T-helper 1 cell treated with Interleukin-12 subunit alpha and Interleukin-12 subunit beta and Interleukin-4 antibody, amounts not matched to agents 30 μg/mL and 1 μg/mL, for 36 hours (primary cell): ENCODE data around the gene TMEM30B.

Experiments
- H3K27ac Mint-ChIP-seq: one replicate; pipeline ENCODE4 v1.8.0; 2021; ENCODE audit warnings: mild to moderate bottlenecking, mixed read lengths
- H3K27me3 Mint-ChIP-seq: one replicate; pipeline ENCODE4 v1.8.0; 2021; ENCODE audit warnings: low read depth, mixed read lengths
- H3K36me3 Mint-ChIP-seq: one replicate; pipeline ENCODE4 v1.8.0; 2021; ENCODE audit warnings: low read depth, mixed read lengths
- H3K4me1 Mint-ChIP-seq: one replicate; pipeline ENCODE4 v1.8.0; 2021; ENCODE audit warnings: low read depth, mixed read lengths
- H3K4me3 Mint-ChIP-seq: one replicate; pipeline ENCODE4 v1.8.0; 2021; ENCODE audit warnings: mild to moderate bottlenecking, moderate library complexity, mixed read lengths
- H3K9me3 Mint-ChIP-seq: one replicate; pipeline ENCODE4 v1.8.0; 2021; ENCODE audit warnings: mixed read lengths

Gene TMEM30B

DNA sequence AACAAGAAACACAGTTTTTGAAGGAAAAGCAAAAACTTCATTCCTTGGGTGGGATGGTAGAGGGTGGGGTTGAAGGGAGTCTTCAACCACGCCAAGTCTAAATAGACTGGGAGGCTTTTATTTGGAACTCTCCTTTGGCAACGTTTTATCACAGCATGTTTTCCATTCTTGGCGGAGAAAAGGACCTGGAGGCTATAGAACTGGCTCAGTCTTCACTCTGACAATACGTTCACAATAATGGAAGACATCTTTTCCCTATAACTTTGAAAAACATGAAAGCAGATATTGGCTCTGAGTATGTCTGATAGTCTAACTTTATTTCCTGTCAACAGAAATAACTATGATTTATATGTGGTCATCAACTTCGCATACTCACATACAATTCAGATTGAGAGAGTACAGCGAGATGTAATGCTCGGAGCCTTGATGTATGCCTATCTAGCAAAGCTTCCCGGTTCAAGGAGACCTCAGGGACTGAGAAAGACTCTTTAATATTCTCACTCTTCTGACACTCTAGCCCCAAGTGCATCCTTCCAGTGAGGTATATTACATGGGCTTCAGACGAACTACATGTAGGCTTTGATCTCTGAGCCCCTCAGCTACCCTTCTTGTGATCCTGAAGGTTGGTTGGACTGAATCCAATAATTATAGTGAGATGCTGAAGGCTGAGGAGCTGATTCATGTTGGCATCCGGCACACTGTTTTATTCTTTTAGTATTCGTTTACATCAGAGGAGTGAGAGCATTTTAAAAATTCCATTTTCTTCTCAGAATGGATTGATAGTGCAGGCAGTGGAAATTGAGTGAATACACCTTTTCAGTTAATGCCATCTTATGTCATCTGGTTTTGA, 14.0 kb downstream of the TMEM30B start:
- H3K4me3 Mint-ChIP-seq, result no peak overlapping the region
- H3K27ac Mint-ChIP-seq, result no peak overlapping the region
- no peaks in the 10 kb centered on the region for H3K36me3 Mint-ChIP-seq
- H3K9me3 Mint-ChIP-seq, result no peaks in the 10 kb centered on the region
- peaks cover 64% of the 10 kb centered on the region for H3K27me3 Mint-ChIP-seq
- H3K4me1 Mint-ChIP-seq, result peaks cover 7% of the 10 kb centered on the region

DNA sequence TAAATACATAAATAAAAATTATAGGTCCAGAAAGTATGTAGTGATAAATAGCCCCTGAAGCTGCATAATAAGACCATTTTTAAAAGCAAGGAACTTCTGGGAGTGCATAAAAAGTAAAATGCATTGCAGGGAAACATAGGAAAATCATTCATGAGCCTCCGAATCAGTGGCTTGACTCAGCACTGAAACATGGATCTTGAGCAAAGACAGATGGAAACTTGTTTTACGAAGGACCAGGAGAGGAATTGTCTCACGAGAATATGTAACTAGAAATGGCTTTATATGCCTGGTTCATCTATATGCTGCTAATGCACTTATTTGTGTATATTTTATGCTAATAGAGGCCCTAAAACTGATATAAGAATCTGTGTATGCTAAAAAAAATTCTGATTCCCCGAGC, 14.7 kb downstream of the TMEM30B start:
- no peaks in the 10 kb centered on the region for H3K36me3 Mint-ChIP-seq
- H3K4me1 Mint-ChIP-seq, result peaks cover 7% of the 10 kb centered on the region
- H3K9me3 Mint-ChIP-seq, result no peaks in the 10 kb centered on the region
- H3K27me3 Mint-ChIP-seq, result peaks cover 65% of the 10 kb centered on the region
- H3K4me3 Mint-ChIP-seq, result no peak overlapping the region
- H3K27ac Mint-ChIP-seq, result no peak overlapping the region

DNA sequence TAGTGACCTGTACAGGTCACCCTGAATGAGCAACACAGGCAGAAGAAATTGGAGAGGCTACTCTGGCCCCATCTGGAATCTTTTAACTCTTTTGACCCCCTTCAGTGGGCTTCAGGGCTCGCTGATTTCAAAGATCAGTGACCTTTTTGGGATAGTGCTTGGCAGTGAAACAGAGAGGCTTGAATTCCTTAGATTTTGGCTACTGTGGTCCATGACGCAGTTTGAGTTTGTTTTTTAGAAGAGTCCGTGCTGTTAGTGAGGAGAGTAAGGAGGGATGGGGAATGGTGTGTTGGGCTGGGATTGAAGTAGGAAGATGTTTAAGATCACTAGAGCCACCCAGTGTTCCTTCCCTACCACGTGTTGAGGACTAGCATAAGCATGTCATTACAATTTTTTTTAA, 16.5 kb downstream of the TMEM30B start:
- Mint-ChIP-seq H3K4me1 (peaks cover 2% of the 10 kb centered on the region), H3K9me3 (no peaks in the 10 kb centered on the region), H3K36me3 (no peaks in the 10 kb centered on the region), H3K27me3 (peaks cover 63% of the 10 kb centered on the region), H3K4me3 (no peak overlapping the region), H3K27ac (no peak overlapping the region)

DNA sequence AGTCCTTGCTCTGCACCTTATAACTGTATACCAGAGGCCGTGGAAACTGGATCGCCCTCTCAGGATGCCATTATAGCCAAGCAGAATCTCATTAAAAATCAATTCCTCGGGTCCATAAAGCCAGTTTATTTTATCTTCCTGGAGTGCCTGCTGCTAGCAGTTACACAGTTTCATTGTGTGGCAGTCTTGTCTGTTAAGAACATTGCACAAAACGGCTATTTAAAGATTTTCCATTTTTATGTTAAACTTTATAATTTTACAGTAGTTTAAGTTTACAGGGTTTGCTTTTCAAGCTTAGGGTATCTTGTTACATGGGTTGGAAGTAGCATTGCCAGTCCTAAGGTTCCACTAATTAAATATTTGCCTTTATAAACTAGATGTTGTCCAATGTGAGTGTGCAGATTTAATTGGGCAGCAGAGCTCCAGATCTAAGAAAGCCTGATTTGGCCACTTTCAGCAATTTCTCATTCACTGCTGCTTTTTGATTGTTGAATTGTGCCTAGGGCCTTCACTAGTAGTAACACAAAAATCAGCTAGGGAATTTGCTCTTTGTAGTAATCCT, 17.0 kb downstream of the TMEM30B start:
- Mint-ChIP-seq H3K27me3 (peaks cover 64% of the 10 kb centered on the region), H3K4me1 (no peaks in the 10 kb centered on the region), H3K36me3 (no peaks in the 10 kb centered on the region), H3K27ac (no peak overlapping the region), H3K4me3 (no peak overlapping the region), H3K9me3 (no peaks in the 10 kb centered on the region)

DNA sequence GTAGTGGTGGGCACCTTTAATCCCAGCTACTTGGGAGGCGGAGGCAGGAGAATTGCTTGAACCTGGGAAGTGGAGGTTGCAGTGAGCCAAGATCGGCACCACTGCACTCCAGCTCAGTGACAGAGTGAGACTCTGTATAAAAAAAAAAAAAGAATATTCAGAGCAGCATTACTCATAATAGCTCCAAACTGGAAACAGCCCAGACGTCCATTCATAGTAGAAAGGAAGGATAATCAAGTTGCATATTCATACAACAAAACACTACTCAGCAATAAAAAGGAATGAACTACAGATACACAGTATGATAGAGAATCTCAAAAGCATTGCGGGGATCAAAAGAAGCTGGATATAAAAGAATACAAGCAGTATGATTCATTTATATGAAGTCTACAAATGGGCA, 19.1 kb downstream of the TMEM30B start:
- H3K36me3 Mint-ChIP-seq, result no peaks in the 10 kb centered on the region
- no peak overlapping the region for H3K4me3 Mint-ChIP-seq
- no peaks in the 10 kb centered on the region for H3K9me3 Mint-ChIP-seq
- no peaks in the 10 kb centered on the region for H3K4me1 Mint-ChIP-seq
- peaks cover 65% of the 10 kb centered on the region for H3K27me3 Mint-ChIP-seq
- no peak overlapping the region for H3K27ac Mint-ChIP-seq

DNA sequence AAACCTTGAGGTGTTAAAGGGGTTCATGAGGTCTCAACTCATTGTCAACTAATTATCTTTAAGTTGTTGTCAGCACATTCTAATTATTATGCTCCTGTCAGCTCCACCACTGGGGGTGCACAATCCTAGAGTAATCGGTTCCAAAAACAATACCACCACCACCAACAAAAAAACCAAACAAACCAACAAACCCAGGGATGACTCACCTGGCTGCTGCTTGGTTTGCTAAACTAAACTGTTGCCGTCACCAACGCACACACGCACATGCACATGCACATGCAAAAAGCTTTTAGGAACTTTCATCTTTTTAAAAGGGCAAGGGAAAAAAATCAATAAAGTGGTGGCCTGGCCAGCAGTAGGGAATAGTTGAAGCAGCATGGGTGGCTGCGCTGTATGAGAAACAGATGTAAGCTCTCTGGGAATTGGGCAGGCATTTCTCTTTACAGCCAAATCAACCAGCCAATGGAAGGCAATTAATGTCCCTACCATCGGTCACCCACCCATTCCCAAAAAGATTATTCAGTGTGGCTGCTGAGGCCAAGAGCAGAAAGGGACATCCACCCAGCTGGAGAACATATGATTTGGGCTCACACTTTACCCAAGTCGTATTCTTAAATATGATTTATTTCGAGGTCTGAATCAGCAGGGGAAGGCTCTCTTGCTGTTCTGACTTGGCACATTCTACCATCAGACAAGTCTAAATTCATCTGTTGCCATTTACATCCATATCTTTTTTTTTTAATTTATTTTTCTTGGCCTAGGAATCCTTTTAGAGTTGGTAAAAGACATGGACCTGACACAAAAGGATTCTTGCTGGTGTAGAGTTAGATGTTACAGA, 20.0 kb downstream of the TMEM30B start:
- Mint-ChIP-seq H3K4me1 (no peaks in the 10 kb centered on the region), H3K36me3 (no peaks in the 10 kb centered on the region), H3K27ac (no peak overlapping the region), H3K4me3 (no peak overlapping the region), H3K9me3 (no peaks in the 10 kb centered on the region), H3K27me3 (peaks cover 67% of the 10 kb centered on the region)

DNA sequence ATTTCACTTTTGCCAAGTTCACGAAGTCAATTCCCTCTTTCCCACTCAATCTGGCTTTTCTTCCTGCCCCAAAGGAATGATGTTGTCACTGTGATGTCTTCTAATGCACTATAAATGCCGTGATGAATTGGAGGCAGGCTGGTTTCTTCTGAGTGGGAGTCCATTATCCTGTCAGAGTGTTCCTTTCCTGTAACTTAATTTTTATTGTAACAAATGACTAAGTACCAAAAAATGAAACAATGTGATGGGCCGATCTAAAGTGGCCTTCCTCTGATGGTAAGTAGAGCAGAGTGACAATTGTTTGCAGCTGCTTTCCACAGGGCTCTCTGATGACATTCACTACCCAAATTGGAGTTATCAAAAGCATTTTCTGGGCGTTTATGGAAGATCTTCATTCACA, 22.2 kb downstream of the TMEM30B start:
- H3K4me3 Mint-ChIP-seq, result no peak overlapping the region
- H3K27ac Mint-ChIP-seq, result no peak overlapping the region
- no peaks in the 10 kb centered on the region for H3K9me3 Mint-ChIP-seq
- peaks cover 54% of the 10 kb centered on the region for H3K27me3 Mint-ChIP-seq
- no peaks in the 10 kb centered on the region for H3K36me3 Mint-ChIP-seq
- H3K4me1 Mint-ChIP-seq, result no peaks in the 10 kb centered on the region

DNA sequence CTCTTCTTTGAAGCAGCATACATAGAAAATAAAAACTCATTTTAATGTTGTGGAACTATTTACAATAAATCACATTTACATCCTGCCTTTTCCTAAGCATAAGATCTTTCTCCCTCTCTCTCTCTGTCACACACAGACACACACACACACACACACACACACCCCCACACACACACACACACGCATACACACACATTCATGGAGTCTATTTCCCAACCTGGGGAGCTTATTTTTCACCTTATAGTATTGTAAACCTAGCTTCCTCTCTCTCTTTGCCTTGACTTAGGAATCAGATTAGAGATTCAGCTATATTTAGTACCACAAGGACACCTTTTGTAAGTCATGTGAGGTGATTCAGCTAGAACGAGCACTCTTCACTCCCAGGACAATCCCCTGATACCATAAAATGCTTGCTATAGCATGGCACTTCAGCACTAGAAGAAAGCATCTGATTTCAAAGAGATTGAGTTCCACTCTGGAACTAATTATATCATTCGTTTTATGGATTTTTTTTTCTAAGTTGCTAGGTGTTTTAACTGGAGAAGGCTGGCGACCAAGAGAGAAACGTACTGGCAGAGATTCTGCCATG, 23.6 kb downstream of the TMEM30B start:
- H3K4me3 Mint-ChIP-seq, result no peak overlapping the region
- peaks cover 3% of the 10 kb centered on the region for H3K4me1 Mint-ChIP-seq
- H3K36me3 Mint-ChIP-seq, result no peaks in the 10 kb centered on the region
- H3K27ac Mint-ChIP-seq, result no peak overlapping the region
- H3K27me3 Mint-ChIP-seq, result peaks cover 48% of the 10 kb centered on the region
- no peaks in the 10 kb centered on the region for H3K9me3 Mint-ChIP-seq

DNA sequence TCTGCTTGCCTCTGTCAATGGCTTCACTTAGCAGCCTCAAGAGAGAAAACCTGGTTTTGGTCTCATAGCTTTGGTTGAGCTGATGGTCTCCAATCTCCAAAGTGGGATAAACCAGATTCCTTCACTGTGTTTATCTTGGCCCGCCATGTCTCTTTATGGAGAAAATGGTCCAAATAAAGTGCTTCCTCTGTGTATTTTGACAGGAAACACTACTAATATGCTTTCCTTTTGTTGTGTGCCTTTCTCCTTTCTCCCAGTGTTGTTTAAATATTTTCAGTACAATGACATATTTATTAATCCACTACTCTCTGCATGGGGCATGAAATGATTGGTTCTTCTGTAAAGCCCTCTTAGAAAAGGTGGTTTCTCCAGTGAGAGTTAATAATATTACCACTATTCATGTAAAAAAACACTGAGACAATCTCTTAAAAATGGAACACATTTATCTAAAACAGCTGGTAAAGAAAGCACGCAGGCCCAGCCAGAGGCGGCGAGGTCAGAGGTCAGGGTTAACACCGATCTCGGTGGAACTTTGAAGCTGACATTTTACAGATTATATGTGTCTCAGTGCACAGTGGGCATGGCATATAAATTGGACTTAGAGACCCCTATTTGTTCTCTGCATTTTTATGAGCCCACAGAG, 24.2 kb downstream of the TMEM30B start:
- H3K27me3 Mint-ChIP-seq, result peaks cover 44% of the 10 kb centered on the region
- H3K36me3 Mint-ChIP-seq, result no peaks in the 10 kb centered on the region

DNA sequence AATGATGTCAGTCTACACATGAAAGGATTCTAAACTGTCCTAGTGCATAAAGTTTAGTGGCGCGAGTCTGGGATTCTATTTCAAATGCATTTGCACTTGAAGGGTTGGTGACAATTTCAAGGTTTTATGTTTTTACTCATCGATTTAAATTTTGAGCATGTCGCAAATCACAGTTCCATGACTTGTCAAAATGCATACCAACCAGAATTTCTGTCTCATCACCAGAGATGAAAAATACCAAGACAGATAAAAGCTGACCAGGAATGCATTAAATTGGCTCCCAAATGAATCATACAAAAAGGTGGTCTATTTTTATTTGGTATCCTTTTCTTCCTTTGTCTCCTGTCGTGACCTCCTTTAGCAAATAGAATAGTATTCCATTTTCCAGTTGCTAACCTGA, 25.2 kb downstream of the TMEM30B start:
- H3K4me1 Mint-ChIP-seq, result peaks cover 3% of the 10 kb centered on the region
- no peak overlapping the region for H3K4me3 Mint-ChIP-seq
- peaks cover 41% of the 10 kb centered on the region for H3K27me3 Mint-ChIP-seq
- H3K27ac Mint-ChIP-seq, result no peak overlapping the region
- no peaks in the 10 kb centered on the region for H3K36me3 Mint-ChIP-seq
- no peaks in the 10 kb centered on the region for H3K9me3 Mint-ChIP-seq

More for the DNA sequence above, 24.2 kb downstream of the TMEM30B start:
- no peak overlapping the region for H3K4me3 Mint-ChIP-seq
- H3K27ac Mint-ChIP-seq, result no peak overlapping the region
- H3K4me1 Mint-ChIP-seq, result peaks cover 3% of the 10 kb centered on the region
- no peaks in the 10 kb centered on the region for H3K9me3 Mint-ChIP-seq

DNA sequence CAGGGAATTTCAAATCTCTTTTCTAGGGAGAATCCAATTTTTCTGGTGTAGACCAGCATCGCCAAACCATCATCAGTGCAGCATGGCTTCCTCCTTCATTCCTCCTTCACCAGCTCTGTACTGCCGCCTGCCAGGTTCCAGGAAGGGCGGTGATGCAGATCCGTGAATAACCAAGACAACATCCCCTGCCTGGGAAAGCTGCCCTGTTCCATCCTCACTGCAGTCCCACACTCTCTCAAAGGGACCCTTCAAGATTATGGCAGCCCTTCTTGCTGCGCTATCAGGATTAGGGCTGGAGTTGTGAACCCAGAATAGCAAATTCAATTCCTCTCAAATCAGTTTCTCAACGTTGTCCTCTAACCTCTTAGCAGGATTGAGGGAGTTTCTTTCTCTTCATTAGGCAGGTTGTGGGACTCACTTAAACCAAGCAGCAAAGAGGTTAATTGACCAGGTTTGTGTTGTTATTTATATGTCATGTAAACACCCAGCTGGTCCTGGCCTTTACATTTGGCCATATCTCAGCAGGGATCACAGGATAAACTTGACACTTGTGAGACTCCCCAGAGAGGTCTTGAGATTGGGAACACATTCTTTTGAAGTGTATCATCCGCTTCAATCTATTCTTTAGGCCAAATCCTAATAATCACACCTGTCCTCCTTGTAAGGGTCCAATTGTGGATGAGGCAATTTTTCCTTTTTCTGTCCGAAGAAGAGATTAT, 26.2 kb downstream of the TMEM30B start:
- Mint-ChIP-seq H3K27ac (no peak overlapping the region), H3K9me3 (no peaks in the 10 kb centered on the region), H3K4me3 (no peak overlapping the region), H3K27me3 (peaks cover 42% of the 10 kb centered on the region), H3K4me1 (peaks cover 3% of the 10 kb centered on the region), H3K36me3 (no peaks in the 10 kb centered on the region)

DNA sequence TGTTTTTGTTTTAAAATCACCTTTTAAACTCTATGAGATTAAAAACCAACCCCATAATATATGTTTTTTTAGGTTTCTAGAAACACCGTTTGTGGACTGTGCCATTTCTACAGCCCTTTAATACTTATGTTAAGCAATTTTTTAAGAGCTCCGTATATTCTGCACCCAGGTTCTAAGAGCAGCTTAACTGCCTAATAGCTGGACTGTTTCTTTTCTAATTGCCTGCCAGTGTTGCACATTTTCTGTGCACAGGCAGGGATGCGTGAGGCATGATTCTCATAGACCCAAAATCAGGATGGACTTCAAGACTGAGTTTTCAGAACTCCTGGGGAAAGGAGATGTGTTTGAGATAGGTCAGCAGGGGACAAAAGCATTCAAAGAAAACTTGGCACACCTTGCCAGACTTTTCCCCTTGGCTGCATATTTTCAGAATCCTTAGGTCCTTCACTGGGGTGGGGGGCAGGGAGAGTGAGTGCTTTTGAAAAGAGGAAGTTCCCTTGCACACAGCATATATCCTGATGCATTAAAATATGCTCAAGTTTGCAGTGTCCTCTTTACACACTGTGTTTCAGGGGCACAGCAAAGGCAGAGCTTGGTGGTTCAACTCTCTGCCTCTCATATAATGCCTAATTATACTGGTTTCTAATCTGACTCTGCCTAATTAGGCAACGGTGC, 27.9 kb downstream of the TMEM30B start:
- Mint-ChIP-seq H3K27me3 (peaks cover 28% of the 10 kb centered on the region), H3K36me3 (no peaks in the 10 kb centered on the region), H3K9me3 (no peaks in the 10 kb centered on the region), H3K4me1 (peaks cover 8% of the 10 kb centered on the region), H3K27ac (no peak overlapping the region), H3K4me3 (no peak overlapping the region)

DNA sequence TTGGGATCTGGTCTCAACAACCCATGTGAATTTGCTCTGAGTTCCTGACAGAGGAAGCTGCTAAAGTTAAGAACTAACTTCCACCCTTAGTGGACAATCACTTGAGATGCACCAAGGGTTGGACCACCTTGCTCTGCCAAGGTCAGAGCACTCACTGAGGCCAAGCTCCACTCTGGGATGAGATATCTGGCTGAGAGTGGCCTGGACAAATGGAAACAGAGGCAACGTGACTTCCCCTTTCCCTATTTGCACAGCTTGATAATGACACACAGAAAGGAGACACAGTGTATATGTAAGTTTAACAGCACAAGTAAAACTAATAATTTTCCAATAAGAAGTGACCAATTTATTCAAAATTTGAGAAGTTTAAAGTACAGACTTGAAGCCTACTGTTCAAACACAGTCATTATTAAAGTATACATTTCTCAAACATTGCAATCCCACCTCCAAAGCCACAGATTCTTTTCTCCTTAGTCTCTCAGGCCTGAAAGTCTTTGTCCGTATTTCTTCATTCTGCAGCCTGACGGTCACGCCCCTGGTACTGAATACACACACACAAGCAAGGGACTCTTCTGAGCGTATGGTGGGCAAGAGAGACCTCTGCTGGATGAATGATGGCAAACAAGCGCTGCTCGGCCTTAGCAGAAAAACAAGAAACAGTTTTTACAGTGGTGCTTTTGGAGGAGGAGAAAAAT, 28.6 kb downstream of the TMEM30B start:
- Mint-ChIP-seq H3K4me1 (peaks cover 14% of the 10 kb centered on the region), H3K4me3 (no peak overlapping the region), H3K27me3 (peaks cover 23% of the 10 kb centered on the region), H3K9me3 (no peaks in the 10 kb centered on the region), H3K36me3 (no peaks in the 10 kb centered on the region), H3K27ac (no peak overlapping the region)
